ENCODE measurements around the gene CREB3L2.
"Not testable (repeated sequence)": the region's sequence is repeated elsewhere in the genome, so short reads cannot be mapped to it uniquely, and the experiment has no call there.

Gene CREB3L2

DNA sequence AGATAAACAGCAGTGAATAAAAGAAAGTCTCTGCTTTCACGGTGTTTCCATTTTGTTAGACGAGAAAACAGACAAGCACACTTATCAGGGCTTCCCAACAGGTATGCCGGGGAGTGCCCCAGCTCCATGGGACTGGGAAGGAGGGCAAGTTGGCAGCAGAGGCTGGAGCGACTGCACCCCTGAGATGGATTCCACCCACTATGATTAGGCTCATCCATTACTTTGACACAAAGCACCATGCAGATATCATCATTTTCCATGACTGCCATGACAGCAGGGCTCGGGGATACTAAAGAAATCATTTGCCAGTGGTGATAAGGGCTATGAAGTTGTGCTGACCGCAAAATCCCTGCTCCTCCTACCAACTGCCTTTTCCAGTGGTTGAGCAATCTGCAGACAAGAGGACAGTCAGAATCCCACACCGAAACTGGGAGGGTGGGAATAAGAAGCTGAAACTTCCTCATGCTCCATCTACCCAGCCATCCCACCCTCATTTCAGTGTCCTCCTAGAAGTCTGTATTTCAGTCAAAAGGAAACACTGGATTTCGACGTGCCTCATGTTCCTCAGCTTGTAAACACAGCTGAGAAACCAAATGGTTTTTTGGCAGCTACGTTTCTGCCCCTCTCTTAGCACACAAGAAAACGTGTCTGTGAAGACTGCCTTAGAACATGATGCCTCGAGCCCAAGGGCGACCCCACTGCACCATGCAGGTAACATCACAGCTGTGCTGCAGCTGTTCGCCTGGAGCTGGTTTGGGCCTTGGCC is 15.5 kb downstream of the CREB3L2 start:
- no peak for DNase-seq

DNA sequence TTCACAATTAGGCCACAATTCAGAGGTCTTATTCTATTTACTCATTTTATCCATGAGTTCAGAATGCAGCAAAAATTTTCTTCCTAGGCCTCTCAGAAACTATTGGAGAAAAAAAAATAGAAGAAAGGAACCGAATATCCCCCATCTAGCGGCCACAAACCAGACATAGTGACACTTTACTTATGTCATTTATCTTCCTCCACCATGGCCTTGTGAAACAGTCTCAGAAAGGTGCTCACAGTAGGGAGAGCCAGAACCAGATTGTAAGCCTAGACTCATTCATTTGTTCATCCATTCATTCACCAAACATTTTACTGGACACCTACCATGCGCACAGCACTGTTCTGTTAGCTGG is 16.0 kb downstream of the CREB3L2 start:
- no peak for DNase-seq

DNA sequence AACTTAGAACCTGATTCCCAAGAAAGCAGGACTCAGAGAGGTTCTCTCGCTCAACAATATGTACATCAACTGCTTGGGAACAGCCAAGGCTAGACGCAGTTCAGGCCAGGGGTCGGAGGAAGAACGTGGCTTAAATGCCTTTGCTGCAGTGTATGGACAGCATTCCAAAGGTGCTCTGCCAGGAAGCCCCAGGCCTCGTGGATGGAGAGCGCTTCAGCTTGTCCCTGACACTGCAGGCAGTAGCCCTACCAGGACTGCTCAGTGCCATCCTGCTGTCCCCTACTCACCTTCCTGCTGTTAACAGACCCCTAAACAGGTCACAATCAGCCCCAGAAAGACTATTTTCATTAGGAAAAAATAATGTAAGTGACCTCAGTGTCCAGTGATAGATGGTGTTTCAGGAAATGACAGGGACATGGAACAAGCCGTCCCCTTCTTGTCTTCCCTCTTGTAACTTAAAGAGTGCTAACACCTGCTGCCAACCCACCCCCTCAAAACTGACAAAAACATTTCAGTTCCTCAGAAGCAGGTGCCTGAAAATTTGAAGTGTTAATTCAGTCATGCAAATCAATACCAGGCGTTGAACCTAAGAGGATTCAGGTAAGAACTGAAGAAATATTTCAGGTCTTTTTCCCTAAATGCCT is 16.5 kb downstream of the CREB3L2 start:
- no peak for DNase-seq

DNA sequence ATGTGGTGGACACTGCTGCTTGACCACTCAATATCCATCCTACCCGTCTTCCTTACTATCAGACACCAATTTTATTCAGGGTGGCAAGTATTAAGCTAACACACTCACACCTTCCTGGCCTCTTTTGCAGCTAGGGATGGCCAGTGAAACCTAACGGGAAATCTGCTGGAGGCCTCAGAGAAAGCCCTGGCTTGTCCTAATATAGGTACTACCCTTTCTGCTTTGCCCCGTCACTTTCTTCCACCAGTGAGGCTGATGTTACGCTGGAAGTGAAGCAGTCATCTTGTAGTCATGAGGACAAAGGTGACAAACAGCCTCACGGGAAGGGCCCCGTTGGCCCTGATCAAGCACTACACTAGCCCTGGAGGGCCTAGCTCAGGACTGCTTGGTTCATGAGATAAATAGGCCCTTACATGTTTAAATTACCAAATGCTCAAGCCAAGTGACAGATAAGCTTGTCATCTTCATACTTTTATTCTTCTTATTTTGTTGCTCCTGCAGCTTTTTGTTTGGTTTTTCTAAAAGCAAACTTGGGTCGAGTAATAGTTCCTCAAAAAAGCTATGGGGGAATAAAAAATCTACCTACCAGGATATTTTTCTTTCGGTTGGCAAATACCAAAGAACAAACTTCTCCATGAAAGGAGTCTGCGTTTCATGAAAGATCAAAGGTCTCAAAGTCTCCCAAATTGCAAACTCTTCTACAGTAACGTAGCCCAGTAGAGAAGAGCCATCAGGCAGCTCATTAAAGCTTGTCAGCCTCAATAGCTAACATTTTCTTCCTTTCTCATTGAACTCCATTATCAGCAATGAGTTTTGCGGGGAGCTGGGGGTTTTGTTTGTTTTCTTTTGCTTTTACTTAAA is 17.5 kb downstream of the CREB3L2 start:
- DNase-seq, result no peak

DNA sequence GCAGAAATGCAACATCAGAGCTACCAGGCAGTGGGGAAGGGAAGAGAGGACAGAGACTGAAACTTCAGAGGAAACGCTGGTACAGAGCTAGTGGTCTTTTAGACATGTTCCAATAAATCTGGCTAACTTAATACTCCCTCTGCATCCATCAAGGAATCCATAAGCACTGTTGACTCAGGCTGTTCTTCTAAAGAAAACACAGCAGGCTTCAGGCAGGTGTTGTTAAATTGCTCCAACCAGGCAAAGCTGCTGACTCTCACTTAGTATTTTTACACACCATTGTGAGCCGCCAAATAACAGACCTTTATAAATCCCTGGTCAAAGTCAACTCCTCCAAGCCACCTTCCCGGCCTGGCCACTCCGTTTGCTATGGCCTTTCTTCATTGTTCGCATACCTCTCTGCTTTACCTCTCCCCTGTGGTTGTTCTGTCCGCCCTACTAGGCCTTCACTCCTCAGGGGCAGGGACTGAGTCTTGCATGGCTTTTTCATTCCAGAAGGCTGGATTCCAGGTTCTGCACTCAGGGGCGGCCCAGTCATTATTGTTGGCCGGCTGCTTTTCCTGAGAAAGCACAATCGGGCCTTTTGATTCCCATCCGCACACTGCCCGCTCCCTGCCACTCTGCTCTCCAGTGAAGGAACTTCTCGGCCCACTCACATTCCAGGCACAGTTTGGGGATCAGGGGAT is 18.4 kb downstream of the CREB3L2 start:
- DNase-seq, result no peak

DNA sequence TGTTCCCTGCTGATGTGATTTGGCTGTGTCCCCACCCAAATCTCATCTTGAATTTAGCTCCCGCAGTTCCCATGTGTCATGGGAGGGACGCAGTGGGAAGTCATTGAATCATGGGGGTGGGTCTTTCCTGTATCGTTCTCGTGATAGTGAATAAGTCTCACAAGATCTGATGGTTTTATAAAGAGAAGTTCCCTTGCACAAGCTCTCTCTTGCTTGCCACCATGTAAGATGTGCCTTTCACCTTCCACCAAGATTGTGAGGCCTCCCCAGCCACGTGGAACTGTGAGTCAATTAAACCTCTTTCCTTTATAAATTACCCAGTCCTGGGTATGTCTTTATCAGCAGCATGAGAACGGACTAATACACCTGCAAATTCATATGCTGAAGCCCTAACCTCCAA is 19.5 kb downstream of the CREB3L2 start:
- DNase-seq, result not testable (repeated sequence)

DNA sequence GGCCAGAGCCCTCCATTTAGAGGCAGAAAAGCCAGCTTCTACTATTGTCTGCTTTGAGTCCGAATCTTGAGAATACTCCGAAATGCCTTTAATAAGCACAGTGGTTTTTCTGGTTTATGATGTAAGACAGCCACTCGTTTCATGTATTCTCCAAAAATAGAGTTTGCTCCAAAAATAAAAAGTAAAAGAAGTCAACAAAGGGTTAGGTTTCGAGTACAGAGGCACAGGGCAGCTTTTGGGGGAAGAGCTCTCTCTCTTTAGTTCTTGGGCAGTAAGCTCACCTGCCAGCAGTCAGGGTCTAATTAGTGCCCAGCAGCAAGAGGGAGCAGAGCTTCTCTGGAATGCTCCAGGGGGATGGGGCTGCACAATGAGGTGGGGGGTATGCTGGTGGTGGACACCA is 20.2 kb downstream of the CREB3L2 start:
- no peak for DNase-seq

DNA sequence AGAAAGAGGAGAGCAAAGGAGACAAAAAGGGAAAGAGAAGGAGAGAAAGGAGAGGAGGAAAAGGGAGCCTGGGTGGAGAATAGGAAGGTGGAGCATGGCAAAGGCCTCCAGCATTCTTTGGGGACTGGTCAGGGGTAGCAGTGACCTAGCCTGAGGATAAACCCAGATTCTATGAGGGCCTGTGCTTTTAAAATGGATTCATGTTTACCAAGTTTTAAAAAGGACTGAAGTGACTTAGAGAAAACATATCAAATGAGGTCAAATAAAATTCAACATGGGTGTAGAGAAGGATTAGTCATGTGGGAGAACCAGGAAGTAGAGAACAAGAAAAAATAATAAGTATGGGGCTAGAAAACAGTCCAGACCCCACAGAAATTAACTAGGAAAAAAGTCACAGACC is 20.7 kb downstream of the CREB3L2 start:
- no peak for DNase-seq

DNA sequence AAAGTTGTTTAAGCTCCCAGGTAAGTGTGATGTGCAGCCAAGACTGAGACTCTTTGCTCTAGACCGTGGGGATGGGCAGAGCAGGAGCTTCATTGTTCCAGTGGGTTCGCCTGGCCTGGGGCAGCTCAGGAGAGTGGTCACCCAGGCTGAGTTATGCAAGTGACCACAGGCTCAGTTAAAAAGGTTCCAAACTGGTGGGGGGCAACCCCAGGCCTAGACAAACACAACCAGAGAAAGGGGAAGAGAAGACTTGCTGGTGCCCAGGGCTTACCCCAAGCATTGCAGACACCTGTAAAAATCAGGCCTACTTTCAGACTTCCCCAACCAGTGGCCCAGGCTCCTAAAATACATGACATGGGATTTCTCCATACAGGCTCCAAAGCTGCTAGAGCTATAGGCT is 21.6 kb downstream of the CREB3L2 start:
- no peak for DNase-seq

DNA sequence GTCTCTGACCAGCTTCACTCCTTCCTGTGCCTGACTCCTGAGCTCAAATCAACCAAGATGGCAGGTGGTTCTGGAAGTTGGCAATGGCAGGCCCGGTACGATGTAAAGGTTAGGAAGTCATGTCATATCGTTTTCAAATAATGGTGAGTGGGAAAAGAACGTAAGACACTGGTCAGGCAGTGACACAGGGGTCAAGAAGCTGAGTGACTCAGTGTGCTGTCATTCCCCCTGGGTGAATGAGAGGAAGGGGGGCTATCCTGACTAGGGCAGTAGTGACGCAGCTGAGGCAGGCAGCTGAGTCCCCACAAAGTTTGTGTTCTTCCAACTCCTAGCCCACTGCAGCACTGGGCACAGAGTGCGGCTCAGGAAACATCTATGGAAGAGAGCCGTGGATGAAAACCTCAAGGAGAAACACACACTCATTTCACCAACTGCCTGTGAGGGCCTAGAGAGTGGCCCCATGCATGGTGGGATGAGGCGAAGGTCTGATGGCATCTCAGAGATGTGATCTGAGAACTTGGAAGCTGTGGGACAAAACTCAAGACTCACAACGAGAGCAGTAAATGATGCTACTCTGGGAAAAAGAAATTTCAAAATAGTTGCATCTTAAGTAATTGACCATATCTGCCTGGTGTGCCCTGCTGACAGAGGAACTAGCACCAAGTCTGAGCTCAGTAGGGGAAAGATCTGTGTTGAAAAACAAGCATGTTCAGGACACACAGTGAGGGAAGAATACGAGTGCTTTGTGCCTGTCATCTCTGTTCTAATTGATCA is 23.2 kb downstream of the CREB3L2 start:
- no peak for DNase-seq

DNA sequence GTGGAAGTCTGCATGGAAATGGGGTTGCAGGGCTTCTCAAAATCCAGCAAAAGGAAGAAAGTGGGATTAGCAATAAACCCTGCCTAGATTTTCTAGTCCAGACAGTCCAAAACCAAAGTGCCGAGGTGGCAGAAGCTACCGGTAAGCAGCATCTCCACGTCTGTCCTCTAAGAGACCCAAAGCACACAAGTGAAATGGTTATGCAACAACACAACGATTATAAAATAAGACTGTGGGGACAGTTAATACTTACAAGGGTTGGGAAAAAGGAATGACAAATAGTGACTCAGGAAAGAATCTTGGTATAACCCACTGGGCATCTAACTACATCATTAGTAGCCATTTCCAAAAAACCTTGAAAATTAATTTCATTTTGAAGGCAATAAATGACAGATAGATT is 24.7 kb downstream of the CREB3L2 start:
- DNase-seq, result no peak

DNA sequence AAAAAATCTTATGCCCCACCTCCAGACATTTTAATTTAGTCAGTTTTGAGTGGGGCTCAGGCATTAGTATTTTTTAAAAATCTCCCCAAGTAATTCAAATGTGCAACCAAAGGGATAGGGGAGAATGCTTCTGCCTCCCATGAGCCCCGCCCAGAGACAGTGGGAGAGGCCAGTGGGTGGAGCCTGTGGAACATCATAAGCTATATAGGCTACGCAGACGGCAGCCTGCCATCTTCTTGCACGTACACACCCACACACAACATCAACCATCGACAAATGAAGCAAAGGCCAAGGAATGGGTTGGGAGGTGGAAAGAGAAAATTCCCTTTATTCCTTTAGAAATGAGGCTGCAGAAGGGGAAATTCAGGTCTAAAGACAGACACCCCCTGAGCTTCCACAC is 25.2 kb downstream of the CREB3L2 start:
- DNase-seq, result no peak

DNA sequence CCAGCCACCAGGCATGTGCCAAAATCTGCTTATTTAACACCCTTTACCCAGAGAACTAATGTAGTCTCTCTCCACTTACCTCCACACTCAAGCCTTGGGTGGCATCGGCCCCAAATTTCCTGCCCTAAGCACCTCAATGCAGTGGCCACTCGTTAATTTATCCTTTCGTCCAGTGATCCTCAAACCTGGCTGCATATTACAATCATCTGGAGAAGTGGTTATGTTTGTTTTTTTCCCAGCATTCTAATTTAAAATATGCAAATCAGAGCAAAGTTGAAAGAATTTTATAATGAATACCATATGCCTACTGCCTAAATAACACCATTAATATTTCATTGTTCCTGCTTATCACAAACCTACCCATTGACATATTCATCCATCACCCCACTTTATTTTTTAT is 25.7 kb downstream of the CREB3L2 start:
- DNase-seq, result no peak

DNA sequence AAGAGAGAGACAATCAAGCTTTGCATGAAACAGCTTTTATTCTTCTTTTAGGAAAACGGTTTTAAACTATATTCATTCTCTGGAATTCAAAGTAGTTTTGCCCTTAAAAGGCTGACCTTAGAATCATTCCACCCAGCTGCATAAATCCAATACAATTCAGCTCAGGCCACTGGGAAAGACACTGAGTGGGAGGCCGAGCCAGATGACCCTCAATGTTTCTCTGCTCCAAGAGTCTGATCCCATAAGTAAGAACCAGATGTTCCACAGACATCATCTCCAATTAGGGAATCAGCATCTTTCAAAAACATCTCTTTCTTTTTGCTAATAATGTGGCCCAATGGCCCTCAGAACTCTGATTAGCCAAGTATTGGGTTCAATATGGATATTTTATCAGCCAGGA is 26.1 kb downstream of the CREB3L2 start:
- no peak for DNase-seq

DNA sequence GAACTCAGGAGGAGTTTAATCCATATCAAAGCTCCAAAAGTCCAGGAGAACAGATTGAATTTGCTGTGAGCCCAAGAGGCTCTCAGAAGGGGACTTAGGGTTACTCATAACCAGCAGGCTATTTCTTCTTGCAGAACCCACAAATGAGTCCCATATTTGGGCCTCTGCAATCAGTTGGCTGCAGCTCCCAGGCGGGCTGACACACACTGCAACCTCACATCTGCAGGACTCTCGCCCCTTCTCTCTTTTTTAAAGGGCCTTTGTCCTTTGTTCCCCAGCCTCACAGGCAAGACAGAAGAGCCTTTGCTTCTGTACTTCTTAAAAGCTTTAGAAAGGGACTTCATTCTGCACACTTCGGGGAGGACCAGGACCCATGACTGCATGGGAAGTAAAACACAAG is 26.7 kb downstream of the CREB3L2 start:
- DNase-seq, result no peak

DNA sequence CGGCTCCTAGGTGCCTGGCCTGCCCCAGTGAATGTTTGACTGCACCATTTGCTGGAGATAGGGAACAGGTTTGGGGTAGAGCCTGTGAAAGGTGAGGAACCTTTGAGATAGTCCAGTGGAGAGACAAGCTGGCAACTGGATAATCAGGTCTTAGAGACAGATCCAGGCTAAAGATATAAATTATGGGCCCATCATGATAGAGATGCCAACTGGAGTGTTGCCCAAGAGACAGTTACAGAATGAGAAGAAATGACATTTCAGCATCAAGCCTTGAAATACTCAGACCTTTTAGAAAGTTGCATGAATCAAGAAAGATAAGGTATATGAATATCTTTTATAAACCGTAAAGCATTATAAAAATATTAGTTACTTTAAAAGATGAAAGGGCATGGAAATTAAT is 27.1 kb downstream of the CREB3L2 start:
- no peak for DNase-seq

DNA sequence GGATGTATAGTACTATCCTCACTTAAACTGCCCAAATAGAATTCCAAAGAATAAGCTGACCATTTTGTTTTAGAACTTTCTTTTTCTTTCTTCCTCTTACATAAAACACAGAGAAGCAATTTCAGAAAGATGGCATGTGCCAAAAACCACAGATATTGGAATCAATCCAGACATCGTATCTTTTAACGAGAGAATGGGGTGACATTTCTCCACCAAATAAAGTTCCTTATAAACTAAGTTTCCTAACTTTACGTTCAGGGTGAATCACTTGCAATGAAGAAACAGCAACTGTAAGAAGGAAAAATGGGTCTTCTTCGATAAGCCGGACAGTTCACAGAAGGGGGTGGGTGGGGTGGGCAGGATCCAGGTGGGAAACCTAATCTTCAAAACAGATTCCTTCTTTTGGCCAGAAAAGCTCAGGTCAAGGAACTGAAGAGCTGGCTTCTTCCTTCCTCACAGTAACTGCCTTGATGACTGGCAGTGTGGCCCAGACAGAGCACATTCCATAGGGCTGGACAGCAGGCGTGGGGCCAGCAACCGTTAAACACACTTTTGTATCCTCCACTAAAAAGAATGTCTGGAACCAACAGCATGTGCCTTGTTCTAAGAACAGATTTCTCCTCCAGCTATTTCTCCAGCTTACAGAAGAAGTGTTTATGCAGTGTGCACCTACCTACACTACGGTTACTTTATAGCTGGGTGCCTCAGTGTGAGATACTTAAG is 31.5 kb downstream of the CREB3L2 start:
- no peak for DNase-seq

DNA sequence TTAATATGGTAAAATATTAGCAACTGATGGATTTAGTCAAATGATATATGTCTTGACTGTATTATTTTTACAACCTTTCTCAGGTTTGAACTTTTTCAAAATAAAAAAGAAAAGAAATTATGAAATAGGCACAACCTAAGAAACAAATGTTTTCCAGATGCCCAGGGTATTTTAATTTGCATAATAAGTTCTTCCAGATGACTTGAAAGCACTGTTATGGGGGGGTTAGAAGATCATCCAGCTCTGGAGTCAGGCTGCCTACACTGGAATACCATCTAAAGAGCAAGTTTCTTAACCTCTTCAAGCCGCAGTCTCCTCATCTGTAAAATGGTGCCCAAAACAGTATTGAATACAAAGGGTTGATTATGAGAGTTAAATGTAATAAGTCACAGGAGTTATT is 32.1 kb downstream of the CREB3L2 start:
- no peak for DNase-seq

DNA sequence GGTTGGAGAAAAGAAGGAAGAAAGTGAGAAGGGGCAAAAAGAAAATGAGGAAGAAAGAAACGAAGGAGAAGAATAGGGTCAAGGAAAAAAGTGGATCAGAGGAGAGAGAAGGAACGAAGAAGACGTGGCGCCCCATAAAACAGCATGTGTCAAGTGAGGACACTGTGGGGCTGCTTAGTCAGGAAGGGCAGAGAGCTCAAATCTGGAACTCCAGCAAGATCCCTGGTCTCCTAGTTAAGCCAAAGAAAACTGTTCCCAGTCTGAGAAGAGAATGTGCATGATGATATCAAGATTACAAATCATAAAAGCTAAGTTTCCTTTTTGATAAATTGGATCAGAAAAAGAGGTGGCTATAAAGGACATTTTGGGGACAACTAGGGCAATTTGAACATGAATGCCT is 33.0 kb downstream of the CREB3L2 start:
- DNase-seq, result no peak

DNA sequence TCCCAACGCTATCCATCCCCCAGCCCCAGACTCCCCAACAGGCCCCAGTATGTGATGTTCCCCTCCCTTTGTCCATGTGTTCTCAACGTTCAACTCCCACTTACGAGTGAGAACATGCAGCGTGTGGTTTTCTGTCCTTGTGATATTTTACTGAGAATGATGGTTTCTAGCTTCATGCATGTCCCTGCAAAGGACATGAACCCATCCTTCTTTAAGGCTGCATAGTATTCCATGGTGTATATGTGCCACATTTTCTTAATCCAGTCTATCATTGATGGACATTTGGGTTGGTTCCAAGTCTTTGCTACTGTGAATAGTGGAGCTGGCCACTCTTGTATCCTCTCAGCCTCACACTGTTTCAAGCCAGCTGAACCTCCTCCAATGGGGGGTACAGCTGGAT is 33.5 kb downstream of the CREB3L2 start:
- not testable (repeated sequence) for DNase-seq

DNA sequence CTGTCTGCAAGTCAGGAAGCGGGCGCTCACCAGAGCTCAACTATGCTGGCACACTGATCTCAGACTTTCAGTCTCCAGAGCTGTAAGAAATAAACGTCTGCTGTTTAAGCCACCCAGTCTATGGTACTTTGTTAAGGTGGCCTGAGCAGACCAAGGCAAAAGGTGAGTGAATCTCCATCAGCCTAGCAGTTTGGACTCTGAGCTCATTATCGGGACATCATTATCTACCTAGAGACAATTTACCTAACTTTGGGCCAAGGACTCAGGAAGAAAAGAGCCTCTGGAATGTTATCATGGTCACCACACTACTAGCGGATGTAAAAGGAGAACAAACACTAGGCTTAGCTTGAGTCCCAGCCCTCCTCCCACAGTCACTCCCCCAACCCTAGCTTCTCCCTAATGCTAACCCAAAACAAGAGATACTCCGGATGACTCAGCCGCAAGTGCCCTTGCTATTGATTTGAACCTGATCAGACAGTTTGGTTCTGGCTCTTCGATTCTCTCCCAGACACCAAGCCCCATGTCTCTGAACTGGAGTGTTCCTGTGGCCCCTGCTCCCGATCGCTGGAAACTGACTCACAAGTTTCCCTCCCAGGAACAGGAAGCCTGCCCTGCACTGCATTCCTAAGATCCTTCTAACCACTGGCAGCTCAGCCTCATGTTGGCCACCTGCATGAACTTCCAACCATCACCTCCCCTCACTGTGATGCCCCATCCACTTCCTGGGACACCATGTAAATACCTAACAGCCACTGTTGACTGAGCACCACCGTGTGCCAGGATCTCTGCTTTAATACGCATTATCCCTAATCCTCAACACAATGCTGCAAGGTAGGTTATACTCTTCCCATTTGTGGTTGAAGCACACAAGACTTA is 34.5 kb downstream of the CREB3L2 start:
- DNase-seq, result no peak
